A673 (cell line): ENCODE measurements around the gene NT5M.
"Not testable (repeated sequence)": the region's sequence is repeated elsewhere in the genome, so short reads cannot be mapped to it uniquely, and the experiment has no call there.

Experiments used
- EZH2 ChIP-seq: fragments of 200-600 bp; sonication (generic); IDR thresholded peaks from 2 replicates; pipeline ENCODE4 v1.6.1; 2017; ENCODE audit warnings: borderline replicate concordance, low read depth, mild to moderate bottlenecking, mixed read lengths, antibody characterized with exemption, low read length; ENCODE audit not compliant: poor library complexity, severe bottlenecking
- TF ChIP-seq, protein P1 (sequence below): fragments of 300-800, 200-600 bp; sonication (generic); conservative IDR thresholded peaks from 2 replicates; pipeline ENCODE4 v1.5.1; 2017; ENCODE audit warnings: low read depth, mild to moderate bottlenecking, antibody characterized with exemption, low read length, moderate library complexity, mixed read lengths

- TF ChIP-seq, protein P1, sequence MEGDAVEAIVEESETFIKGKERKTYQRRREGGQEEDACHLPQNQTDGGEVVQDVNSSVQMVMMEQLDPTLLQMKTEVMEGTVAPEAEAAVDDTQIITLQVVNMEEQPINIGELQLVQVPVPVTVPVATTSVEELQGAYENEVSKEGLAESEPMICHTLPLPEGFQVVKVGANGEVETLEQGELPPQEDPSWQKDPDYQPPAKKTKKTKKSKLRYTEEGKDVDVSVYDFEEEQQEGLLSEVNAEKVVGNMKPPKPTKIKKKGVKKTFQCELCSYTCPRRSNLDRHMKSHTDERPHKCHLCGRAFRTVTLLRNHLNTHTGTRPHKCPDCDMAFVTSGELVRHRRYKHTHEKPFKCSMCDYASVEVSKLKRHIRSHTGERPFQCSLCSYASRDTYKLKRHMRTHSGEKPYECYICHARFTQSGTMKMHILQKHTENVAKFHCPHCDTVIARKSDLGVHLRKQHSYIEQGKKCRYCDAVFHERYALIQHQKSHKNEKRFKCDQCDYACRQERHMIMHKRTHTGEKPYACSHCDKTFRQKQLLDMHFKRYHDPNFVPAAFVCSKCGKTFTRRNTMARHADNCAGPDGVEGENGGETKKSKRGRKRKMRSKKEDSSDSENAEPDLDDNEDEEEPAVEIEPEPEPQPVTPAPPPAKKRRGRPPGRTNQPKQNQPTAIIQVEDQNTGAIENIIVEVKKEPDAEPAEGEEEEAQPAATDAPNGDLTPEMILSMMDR = not testable (repeated sequence)
- not testable (repeated sequence) for TF ChIP-seq EZH2
Measured at GRCh38 chr17:17255689-17256088, 47.5 kb upstream of the NT5M start.
